ENCODE measurements around the gene MDFI.

Gene MDFI

DNA sequence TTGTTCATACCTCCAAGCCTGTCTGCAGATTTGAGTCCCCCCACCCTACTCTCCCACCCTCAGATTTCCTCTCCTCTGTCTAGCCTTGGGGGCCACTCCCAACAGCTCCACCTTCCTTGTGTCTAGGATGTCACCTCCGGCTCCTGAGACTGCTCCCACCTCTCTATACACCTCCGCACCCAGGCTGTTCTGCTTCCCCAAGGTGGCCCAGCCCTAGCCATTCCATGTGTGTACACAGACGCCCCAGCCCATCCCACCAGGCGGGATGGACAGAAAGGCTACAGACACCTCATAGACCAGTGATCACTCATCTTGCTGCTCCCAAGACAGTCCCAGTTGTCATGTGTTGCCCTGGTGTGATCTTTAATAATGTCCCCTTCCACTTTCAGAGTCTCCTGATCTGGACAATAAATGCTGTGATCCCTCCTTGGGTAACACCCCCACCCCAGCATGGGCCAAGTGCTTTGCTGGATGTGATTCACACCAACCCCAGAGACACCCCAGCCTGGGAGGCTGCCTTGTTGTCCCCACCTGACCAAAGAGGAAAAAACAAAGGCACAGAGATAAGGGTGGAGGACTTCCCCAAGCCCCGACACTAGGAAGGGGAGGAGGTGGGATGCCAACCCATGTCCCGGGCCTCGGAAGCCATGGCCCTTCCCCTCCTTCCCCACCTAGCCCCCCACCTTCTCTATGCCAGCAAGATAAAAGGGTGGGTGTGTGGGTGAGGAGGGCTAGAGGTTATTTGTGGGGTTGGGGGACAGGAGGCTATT is 36.1 kb downstream of the MDFI start:
- DNase-seq: no peak

DNA sequence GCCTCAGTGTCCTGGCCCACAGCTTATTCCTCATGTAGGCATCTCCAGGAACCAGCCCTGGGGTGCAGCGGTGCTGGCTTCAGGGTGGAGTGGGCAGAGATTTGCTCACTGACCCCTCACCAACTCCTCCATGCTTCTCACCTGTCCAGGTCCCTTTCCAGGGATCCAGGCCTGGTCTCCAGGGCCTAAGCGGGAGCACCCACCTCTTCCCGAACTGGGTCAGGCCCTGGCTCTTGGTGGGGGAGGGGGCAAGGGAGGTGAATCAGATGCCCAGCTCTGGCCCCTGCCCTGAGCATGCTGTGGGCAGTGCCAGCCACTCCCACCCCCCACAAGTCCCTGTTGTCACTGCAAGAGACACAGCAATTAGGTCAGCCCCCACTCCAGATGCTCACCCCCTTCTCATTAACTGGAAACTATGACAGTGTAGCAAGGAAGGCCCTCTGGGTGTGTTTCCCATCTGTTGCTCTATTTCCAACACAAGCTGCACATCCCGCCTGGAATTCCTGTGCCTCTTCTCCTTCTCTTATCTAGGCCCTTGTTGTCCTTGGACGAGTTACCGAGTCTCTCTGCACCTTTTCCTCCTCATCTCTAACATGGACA is 37.0 kb downstream of the MDFI start:
- no peak for DNase-seq

DNA sequence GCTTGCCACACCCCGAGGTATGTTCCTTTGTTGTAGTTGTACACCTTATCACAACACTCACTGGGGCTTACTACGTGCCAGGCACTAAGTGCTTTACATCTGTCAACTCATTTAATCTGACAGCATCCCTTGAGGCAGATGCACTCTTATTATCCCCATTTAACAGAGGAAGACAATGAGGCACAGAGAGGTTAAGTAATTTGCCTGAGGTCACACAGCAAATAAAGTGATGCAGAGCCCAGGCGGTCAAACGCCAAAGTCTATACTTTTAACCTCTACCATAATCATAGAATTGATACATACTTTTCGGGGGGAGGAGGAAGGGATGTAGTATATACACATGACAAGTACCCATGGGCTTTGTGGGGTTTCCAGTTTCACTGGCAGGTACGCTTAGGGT is 37.7 kb downstream of the MDFI start:
- no peak for DNase-seq

DNA sequence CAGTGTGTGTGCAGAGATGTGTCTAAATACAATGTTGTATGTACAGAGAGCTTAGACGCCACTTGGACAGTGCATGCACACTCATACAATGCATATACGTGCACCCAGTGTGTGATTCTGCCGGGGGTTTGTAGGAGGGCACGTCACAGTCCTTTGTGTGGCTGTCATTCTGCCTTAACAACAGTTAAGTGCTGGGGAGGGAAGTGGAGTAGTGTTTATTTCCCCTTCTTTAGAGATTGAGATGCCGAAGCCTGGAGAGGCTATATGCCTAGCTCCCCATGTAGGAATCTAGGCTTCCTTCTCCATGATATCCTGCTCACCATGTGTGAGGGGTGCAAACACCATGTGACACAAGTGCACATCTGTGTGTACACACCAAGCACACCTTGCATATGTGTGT is 38.2 kb downstream of the MDFI start:
- no peak for DNase-seq

DNA sequence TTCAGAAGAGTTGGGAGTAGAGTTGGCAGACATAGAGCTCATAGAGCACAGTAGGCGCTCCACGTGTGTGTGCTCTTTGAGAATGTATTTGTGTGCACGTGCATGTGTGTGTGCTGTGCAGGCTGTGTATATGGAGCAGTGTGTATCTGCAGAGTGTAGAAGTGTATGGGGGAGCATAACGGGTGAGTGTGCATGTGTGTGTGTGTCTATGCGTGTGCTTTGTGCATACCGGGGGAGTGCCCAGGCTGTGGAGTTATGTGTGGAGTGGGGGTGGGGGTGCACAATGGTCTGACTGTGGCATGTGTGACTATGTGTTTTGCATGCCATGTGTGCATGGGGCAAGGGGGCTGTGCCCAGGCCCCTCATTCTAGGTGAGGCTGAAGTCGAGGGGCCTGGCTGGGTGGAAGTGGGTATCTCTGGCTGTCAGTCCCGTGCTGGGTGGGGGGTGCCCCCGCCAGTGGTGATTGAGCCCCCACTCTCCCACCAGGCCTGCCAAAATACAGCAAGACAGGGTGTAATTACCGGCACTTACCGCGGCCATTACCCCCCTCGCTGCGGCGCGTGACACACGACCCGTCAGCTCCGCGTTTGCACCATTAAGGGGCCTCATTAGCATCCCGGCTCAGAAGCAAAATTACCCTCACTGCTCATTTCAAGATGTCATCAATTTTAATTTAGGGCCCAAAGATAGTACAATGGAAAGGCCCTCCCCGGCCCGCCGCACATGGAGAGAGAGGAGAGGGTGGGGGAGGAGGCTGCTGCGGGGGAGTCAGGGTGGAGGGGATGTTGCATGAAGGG is 39.1 kb downstream of the MDFI start:
- no peak for DNase-seq

DNA sequence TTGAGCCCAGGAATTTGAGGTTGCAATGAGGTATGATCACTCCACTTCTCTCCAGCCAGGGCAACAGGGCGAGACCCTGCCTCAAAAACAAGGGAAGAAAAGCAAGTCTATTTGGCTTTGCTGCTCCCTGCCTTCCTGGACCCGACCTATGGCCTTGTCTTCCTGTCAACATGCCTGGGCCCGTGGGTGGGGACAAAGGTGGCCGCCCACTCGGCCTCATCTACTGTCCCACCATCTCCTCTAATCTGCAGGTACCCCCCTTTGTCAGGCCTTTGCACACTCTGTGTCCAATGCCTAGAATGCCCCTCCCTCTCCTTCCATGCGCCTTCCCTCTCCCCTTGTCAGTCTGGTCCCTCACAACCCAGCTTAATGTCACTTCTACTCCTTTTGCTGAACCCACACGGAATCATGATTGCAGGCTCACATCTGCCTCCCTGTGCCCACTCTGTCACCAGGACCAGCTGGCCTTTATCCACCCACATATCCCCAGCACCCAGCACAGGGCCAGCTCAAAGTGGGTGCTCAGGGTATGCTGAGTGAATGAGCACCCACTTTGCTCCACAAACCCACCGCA is 40.3 kb downstream of the MDFI start:
- DNase-seq: no peak

DNA sequence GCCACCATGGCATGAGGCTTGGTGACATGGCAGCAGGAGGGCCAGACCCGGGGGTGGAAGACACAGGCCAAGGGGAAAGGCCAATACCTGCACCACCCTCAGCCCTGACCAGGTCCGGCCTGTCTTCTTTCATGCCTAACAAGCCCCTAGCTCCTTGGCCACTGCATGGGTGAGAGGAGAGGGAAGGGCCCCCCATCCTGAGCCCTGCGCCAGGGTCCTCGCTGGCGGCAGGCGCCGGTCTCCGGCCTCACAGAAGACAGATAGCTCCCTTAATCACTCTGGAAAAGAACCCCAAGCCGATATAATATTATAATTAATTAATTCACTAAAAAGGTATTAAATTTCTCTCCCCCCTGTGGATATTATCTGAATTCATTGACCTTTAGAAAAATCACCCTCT is 41.4 kb downstream of the MDFI start:
- no peak for DNase-seq

DNA sequence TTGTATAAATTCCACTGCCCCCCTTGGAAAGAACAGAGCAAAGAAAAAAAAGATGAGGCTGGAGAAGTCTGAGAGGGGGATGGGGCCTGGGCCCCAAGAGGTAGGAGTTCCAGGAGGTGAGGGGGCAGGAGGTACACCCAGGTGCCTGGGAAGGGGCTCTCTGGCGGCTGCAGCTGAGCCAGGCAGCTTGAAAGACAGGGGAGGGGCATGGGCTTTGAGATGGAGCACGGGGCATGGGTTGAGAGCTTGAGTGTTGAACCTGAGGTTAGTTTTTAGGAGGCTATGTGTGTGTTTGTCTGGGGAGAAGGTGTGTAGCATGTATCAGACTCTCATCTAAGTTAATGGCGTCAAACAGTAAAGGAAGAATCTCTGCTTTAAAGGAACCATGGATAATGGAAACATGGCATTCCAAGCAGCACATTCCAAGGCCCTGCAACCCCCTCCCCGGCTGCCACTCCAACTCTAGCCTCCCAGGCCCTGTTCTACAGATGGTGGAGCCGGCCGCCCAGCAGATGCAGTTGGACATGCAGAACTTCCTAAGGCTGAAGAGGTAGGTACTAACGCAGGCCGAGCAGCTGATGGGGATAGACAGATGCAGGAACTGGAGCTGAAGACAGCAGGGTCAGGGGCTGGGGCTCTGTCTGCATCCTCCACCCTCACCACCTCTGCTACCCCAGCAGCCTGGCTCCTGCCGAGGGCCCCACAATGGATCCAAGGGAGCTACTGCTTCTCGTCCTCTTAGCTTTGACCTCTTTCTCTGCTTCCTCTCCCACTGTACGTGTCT is 42.1 kb downstream of the MDFI start:
- no peak for DNase-seq

DNA sequence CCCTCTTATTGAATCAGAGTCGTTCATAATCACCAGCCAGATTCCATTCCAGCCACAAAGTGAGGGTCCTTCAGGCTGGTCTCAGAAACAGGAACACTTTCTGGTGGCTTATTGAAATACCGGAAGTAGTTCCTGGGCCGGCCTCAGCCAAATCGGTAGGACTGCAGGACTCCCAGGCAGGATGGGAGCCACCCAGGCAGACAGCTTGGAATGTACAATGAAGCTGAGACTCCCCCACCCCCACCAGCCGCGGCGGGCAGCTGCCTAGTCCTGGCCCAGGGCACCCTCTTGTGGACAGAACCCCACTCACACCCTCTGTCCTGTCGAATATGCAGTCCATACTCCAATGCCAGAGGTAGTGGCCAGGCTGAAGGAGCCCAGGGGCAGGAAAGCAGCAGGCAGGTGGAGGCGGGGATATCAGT is 43.8 kb downstream of the MDFI start:
- peak; percentile 42 for DNase-seq

DNA sequence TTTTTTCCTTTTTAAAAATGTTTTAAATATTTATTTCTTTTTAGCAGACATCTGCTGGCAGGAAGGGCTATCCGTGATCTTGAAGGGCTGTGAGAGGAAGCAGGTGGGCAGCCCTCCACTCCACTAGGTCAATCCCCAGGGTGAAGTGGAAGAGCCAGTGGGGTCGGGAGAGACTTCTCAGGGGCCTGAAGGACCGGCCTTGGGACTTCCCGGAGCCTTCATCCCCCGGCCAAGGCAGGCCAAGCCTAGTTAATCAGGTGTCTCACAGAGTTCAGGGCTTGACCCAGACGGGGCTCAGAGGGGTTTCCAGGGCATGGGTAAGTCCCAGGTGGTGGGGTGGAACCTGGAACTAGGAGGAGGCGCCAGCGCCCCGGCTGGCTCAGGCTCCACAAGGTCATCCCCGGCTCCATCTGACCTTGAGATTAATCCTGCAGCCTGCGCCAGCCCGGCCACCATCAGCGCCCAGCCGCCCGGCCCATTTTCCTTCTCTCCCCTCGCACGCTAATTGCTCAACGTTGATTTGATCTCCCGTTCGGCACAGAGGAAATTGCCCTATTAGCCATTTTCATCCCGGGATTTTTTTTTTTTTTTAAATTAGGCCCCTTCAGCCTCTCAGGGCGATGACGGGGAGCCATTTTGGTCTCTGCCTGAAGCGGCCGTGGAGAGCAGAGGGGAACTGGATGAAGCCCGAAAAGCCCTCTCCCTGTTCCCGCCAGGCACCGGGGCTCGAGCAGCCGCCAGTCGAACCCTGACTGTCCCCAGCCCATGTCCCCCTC is 44.4 kb downstream of the MDFI start:
- DNase-seq: no peak

DNA sequence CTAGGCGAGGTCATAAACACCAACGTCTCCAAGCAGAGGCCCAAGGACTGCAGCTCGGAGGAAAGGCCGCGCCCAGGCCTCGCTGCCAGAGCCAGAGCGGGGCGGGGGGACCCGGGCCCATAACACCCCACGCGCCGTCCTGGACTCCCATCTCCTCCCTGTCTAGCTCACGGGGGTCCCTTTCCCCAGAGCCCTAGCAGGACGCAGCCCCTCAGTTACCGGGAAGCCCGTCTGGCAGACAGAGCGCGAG is 44.9 kb downstream of the MDFI start:
- no peak for DNase-seq

DNA sequence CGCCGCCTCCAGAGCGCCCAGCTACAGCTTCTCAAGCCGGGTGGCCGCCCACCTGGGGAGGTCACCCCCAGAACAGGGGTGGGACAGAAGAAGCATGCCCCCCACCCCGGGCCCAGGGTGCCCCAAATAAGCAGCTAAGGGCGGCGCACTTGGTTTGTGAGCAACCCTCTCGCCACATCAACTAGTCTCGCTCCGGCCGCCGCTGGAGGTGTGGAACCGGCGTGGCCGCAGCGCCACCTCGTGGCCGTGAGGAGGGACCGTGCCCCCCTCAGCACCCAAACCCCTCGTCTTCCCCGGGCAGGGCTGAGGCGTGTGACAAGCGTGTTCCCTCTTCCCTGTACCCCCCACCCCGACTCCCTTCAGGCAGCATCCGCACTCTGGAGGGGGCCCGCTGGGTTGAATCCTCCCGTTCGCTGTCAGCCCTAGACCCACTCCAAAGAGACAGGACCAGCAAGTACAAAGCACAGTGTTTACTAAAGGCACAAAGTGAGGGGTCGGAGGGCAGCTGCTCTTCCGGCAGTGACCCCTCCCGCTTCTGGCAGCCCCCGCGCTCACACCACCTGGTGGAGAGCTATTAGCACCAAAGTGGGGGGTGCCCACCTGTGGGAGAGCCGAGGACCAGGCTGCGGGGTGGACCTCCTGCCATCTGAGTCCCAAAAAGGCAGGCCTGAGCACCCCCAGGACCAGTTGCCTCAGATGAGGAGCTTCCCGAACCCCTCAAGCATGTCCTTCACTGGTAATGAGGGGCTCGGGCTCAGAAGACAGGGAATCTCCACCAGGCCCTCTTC is 45.4 kb downstream of the MDFI start:
- DNase-seq: peak; percentile 62

DNA sequence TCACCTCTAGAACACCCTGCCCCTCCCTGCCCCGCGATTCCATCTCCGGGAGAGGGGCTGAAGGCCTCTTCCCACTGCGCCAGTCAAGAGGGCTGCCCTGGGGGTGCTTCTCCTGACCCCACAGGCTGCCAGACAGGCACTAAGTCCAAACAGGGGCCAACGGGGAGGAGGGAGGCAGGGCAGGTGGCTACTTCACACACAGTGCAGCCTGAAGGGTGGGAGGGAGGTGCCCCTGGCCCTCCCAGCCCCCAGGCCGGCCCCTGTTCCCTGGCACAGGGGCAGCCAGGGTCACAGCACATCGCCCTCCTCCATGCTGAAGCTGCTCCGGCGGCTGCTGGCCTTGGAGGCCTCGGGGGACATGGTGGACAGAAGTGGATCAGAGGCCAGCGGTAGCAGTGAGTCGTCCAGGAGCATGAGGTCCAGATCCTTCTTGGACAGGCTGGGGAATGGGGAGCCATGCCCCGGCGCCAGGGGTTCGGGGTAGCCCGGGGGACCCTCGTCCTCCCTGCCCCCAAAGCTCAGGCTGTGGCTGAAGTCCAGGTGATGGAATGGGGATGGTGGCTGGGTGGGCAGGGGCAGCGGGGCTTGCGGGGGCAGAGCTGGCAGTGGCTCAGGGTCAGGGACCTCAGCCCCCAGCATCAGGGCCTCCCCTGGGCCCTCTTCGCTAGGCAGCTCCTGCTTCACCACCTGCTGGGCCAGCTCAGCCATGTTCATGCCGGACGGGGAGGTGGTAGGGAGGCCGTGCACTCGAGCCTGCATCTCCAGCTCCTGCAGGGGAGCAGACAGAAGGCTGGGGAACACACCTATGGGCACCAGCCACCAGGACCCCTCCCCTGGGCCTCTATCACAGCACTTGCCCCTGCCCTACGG is 46.3 kb downstream of the MDFI start:
- DNase-seq: no peak

DNA sequence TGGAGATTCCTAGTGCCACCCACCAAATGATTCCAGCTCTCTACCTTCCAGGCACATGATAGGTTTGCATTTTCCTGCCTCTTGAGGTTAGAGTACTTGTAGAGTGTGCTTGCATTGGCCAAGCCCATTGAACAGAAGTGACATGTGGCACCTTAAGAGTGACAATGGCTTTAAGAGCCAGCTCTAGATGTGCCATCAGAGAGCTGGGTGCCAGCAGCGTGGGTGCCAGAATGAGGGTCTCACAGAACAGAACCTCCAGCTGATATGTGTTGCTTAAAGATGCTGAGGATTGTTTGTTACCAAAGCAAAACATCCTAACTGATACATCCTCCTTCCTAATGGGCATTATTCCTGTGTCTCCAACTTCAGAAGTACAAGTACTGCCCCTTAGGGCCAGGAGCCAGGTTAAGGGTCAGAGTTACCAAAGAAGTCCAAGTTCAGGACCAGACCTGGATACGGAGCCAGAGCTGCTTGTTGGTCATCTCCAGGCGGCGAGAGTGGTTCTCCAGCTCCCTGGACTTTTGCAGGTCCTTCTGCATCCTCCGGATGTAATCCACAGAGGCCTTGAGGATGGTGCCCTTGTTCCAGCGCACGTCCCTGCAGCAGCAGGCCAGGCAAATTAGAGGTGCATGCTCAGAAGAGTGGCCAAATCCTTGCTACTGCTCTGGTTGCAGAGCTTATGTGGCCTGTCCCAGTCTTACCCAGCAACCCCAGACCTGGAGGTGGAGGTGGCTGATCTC is 47.5 kb downstream of the MDFI start:
- DNase-seq: no peak

DNA sequence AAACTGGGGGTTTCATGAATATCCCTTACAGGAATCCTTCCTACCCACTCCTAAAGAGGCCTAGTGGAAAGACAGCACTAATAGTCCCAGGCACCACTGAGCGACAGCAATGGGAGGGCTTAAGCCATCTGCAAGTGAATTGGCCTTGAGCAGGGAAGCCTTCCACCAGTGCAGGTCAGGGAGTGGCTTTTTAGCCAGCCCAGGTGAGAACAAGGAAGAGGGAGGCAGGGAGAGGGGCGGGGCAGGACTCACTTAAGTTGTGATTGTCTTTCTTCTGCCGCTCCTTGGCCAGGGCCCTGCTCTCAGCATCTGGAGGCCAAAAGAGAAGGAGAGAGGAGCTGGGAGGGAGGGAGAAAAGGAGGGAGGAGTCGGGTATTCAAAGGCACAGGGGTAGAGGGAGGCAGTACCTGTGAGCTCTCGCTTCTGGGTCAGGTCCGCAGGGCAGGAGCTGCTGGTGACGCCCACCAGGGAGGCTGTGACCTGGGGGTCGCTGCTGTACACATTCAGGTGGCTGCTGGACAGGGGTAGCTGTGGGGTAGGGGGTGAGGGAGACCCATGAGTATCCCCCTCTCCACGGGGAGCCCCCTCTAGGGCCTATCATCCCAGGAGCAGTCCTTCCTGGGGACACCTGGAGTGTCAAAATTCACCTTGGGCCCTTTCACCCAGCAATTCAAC is 49.4 kb downstream of the MDFI start:
- DNase-seq: no peak

DNA sequence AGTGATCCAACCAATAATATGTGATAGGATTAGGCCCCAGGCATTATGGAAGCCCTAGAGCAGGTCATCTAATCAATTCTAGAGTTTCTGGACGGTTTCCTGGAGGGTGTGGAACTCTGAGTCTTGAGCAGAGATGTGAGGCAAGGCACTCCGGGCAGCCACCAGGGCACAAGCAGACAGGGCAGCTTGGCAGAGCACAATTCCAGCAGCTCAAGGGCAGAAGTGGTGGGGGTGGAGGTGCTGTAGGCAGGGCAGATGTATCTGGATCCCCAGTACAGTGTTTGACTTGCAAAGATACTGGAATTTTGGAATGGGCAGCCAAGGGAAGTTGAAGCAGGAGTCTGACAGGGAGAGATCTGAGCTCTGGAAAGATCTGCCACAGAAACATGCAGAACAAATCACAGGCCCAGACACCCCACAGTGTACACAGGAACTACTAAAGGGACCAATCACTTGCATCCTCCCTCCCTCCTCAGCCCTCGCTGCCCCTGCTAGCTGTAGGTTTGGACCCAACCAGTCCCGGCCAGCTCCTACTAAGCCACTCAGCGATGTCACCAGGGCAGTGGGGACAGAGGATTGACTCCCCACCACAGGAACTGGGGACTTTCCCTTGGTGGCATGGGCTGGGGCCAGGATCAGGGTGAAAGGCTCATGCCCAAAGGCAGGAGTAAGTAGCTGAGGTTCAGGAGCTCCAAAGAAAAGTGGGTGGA is 50.1 kb downstream of the MDFI start:
- no peak for DNase-seq

DNA sequence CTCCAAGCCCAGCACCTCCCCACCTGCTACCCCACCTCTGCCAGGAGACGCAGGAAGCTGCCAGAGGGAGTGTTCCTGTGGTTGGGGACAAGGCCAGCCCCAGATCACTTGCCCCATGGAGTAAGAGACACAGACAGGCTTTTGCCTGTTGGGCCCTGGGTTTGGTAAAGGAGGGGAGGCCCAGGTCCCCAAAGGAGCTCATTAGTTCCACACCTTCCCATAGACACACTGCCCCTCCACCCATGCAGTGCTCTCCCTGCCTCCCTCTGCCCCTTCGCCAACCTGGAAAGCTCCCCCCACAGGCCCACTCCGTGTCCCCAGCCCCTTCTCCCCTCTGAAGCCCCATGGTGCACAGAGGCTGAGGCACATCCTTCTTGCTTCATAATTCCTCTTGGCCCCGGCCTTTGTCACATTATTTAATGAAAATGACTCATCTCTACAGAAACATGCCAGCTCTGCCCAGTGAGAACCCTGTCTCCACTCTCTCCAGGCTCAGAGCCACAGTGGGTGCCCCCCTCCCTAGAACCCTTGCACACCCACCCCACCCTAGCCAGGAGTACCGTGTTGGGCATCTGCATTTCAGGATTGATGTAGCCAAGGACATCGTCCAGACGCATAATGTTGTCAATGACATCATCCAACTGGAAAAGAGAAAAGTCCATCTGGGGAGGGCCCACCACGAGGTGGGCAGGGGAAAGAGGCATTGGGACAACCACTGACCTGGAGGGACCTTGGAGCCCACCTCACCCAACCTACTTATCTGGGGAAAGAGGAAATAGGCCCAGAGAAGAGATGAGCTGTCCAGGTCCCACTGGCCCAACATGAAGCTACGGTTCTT is 51.1 kb downstream of the MDFI start:
- DNase-seq: no peak

Data from activated T-cell treated with anti-CD3 and anti-CD28 coated beads for 4 hours (primary cell).